HepG2 (cell line): ENCODE measurements around the gene BPIFB6.

Experiments used
- CHD4 ChIP-seq: fragments of 200-600 bp; sonication (generic); IDR thresholded peaks from 2 replicates; pipeline ENCODE4 v1.7.0; 2017; ENCODE audit warnings: mild to moderate bottlenecking, low read length, borderline replicate concordance
- POLR2A ChIP-seq, 2 experiments: IDR thresholded peaks; 2 replicates each; pipeline ENCODE4 v1.6.1; 2011; ENCODE audit warnings: low read depth in 2 of 2, low read length in 2 of 2, mild to moderate bottlenecking in 1 of 2, moderate library complexity in 1 of 2; ENCODE audit not compliant: insufficient read depth in 1 of 2
- ZNF136 ChIP-seq: sonication (generic); formaldehyde crosslinking; IDR thresholded peaks from 2 replicates; pipeline ENCODE4 v1.8.1; 2022; ENCODE audit warnings: low read depth, mild to moderate bottlenecking, moderate library complexity, missing genetic modification reagents
- ZNF20 ChIP-seq: sonication (generic); formaldehyde crosslinking; IDR thresholded peaks from 2 replicates; pipeline ENCODE4 v1.4.0; 2020; ENCODE audit warnings: mild to moderate bottlenecking, moderate library complexity, missing genetic modification reagents
- ZNF761 ChIP-seq: sonication (generic); formaldehyde crosslinking; conservative IDR thresholded peaks from 2 replicates; pipeline ENCODE4 v1.4.0; 2020; ENCODE audit warnings: mild to moderate bottlenecking, missing genetic modification reagents
- TF ChIP-seq, protein P1 (sequence below): sonication (generic); formaldehyde crosslinking; IDR thresholded peaks from 2 replicates; pipeline ENCODE4 v1.4.0; 2020; ENCODE audit warnings: missing genetic modification reagents

DNA sequence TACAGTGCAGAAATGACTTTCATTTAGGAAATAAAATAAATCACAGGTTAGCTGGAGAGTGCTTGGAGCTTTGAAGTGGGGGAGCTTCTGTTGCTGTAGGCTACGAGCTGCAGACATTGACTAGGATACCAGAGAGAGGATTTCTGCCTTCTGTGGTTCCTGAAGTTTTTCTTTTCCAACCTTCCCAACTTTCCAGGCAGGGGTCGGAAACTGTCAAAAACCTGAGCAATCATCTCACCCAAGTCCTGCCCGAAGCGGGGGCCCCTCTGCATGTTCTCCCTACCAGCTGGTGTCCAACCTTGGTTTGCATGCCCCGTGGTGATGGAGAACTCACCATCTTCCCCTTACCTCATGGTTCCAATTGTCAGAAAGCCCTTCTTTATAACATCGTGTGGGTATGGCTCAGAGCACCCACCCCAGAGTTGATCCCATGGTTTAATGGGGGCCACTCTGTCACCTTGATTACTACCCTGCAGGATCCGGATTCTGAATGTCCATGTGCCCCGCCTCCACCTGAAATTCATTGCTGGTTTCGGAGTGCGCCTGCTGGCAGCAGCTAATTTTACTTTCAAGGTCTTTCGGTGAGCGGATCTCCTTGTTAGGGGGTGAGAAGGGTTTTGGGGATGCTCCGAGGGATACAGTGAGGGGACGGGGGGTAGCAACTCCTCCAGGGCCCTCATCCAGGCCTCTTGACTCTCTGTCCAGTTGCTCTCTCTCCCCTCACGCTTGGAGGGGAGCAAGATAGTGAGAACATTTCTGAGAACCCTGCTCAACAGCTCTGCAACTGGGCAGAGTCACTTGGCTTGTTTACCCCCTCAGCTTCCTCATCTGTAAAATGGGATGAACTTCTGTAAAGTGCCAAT lies 18.9 kb upstream of the BPIFB6 start:
- no peak for TF ChIP-seq ZNF136
- no peak for TF ChIP-seq CHD4
- peak in 1 of 2 experiments; percentile 52; a peak in 2 of 4 replicates for TF ChIP-seq POLR2A (IDR thresholded peaks at IDR 0.05; ENCODE audit: insufficient read depth in 1 of 2, low read depth in 2 of 2, low read length in 2 of 2)
- TF ChIP-seq, protein P1, sequence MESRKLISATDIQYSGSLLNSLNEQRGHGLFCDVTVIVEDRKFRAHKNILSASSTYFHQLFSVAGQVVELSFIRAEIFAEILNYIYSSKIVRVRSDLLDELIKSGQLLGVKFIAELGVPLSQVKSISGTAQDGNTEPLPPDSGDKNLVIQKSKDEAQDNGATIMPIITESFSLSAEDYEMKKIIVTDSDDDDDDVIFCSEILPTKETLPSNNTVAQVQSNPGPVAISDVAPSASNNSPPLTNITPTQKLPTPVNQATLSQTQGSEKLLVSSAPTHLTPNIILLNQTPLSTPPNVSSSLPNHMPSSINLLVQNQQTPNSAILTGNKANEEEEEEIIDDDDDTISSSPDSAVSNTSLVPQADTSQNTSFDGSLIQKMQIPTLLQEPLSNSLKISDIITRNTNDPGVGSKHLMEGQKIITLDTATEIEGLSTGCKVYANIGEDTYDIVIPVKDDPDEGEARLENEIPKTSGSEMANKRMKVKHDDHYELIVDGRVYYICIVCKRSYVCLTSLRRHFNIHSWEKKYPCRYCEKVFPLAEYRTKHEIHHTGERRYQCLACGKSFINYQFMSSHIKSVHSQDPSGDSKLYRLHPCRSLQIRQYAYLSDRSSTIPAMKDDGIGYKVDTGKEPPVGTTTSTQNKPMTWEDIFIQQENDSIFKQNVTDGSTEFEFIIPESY (CRISPR knock-in tag) = no peak
- no peak for TF ChIP-seq ZNF20 (CRISPR knock-in tag)
- no peak for TF ChIP-seq ZNF761
